Uterus (tissue), 4 donors: ENCODE measurements around the gene FAM25C. TPM values are rescaled to one million over a fixed set of nuclear protein-coding genes. Genes with fewer than 3 reads are reported as not detected.
"Not testable (repeated sequence)": the region's sequence is repeated elsewhere in the genome, so short reads cannot be mapped to it uniquely, and the experiment has no call there.

ENCODE experiments used
- DNase-seq, 2 donors: peaks; one replicate each; pipeline ENCODE4 v3.0.0-alpha.2; 2019 to 2020
- H3K27ac ChIP-seq, 2 donors: fragments of 200-600 bp; sonication (generic); 1 replicate in 1 of 2; 2 replicates in 1 of 2; pipeline ENCODE4 v1.5.1; 2016 to 2018
- H3K27me3 ChIP-seq, 2 donors: fragments of 200-600 bp; sonication (generic); one replicate each; pipeline ENCODE4 v1.5.1; 2018 to 2019; ENCODE audit warnings: control low read depth in 1 of 2
- H3K36me3 ChIP-seq, 2 donors: fragments of 200-600 bp; sonication (generic); one replicate each; pipeline ENCODE4 v1.5.1; 2019; ENCODE audit warnings: control low read depth in 1 of 2
- H3K4me1 ChIP-seq, 2 donors: fragments of 200-600 bp; sonication (generic); one replicate each; pipeline ENCODE4 v1.5.1; 2018 to 2019; ENCODE audit warnings: control low read depth in 1 of 2
- H3K4me3 ChIP-seq, 2 donors: fragments of 200-600 bp; sonication (generic); 1 replicate in 1 of 2; 2 replicates in 1 of 2; pipeline ENCODE4 v1.5.1; 2018 to 2019; ENCODE audit warnings: mild to moderate bottlenecking in 1 of 2
- H3K9me3 ChIP-seq, 2 donors: fragments of 200-600 bp; sonication (generic); one replicate each; pipeline ENCODE4 v1.5.1; 2019; ENCODE audit warnings: control low read depth in 1 of 2
- intact Hi-C: fragments of 100-400 bp; cut with DNase I; formaldehyde crosslinking; loops from one replicate; pipeline ENCODE4 v1.15.1; 2023; ENCODE audit warnings: low total_unique reads
- total RNA-seq, 4 donors: library from RNA; depleted of rRNA in 3 of 4; stranded (reverse); fragments of >200 nt in 3 of 4; gene quantifications; one replicate each; pipeline versions ENCODE4 v1.1.0 to v1.2.4, GENCODE V29; 2014 to 2023
- donor health status: DM: yes; HTN: yes; CAD: no.

FAM25C gene
- total RNA-seq: not detected

GRCh38 chr10:47999691-48000090 lies at the start of gene FAM25C:
Gene FAM25C (minus strand): TSS chr10:47999791. CDS start chr10:47999765, 26 bp downstream.
- H3K27ac ChIP-seq, H3K4me3 ChIP-seq, H3K27me3 ChIP-seq, DNase-seq, H3K36me3 ChIP-seq, intact Hi-C loops, H3K9me3 ChIP-seq, H3K4me1 ChIP-seq: not testable (repeated sequence)

DNA sequence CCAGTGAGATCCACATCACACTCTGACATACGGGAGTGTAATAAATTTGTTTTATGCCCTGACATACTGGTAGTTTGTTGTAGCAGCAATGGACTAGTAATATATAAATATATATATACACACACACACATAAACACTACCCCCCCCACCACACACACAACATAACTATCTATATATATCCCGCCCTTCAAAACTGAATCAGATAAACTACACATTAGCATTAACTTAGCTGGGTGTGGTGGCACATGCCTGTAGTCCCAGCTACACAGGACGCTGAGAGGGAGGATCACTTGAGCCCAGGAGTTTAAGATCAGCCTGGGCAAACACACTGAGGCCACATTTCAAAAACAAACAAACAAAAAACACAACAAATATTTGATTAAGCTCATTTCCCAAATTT lies 45.0 kb upstream of the FAM25C start:
- H3K27ac ChIP-seq, H3K4me1 ChIP-seq, H3K9me3 ChIP-seq, H3K36me3 ChIP-seq, H3K27me3 ChIP-seq, H3K4me3 ChIP-seq, DNase-seq, intact Hi-C loops: not testable (repeated sequence)

- DNase-seq, H3K36me3 ChIP-seq, intact Hi-C loops, H3K9me3 ChIP-seq, H3K27ac ChIP-seq, H3K27me3 ChIP-seq, H3K4me1 ChIP-seq, H3K4me3 ChIP-seq: not testable (repeated sequence)
Observed at GRCh38 chr10:48031390-48031789, 31.8 kb upstream of the FAM25C start.

GRCh38 chr10:48002306-48002705 lies 2.7 kb upstream of the FAM25C start:
- intact Hi-C loops, DNase-seq, H3K36me3 ChIP-seq: not testable (repeated sequence)

DNA sequence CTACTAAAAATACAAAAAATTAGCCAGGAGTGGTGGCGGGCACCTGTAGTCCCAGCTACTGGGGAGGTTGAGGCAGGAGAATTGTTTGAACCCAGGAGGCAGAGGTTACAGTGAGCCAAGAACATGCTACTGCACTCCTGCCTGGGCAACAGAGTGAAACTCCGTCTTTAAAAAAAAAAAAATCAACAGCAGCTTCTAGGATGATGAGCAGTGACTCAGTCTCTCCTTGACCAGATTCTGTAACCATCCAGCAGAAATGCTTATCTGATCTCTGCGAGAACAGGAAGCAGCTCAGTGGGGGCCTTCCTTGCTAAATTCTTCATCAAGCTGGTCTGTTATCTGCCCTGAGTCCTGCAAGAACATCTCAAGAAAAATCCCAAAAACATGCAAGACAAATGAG lies 5.5 kb downstream of the FAM25C start:
- H3K4me1 ChIP-seq, H3K36me3 ChIP-seq, H3K9me3 ChIP-seq, intact Hi-C loops, DNase-seq, H3K4me3 ChIP-seq, H3K27ac ChIP-seq, H3K27me3 ChIP-seq: not testable (repeated sequence)

More at GRCh38 chr10:48002306-48002705, 2.7 kb upstream of the FAM25C start:
- H3K9me3 ChIP-seq, H3K27ac ChIP-seq, H3K4me1 ChIP-seq, H3K4me3 ChIP-seq, H3K27me3 ChIP-seq: not testable (repeated sequence)

DNA sequence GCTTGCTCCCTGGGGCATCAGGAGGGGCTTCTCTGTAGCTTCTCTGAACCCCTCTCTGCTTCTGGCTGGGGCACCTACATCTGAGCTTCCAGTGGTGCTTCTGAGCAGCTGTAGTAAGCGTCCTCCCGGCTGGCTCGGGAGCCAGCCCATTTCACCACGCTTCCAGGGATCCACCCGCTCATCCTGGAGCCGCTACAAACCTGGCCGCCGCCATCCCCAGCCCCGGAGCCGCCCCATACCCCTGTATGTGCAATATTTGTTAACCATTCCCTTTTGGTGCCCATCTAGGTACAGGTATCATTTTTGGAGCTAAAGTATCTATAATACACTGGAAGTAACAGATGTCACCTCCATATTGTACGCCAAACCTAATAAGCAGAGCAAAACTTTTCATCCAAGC lies 7.0 kb downstream of the FAM25C start:
- H3K36me3 ChIP-seq, H3K4me3 ChIP-seq, H3K27ac ChIP-seq, H3K27me3 ChIP-seq, H3K9me3 ChIP-seq, intact Hi-C loops, H3K4me1 ChIP-seq, DNase-seq: not testable (repeated sequence)

DNA sequence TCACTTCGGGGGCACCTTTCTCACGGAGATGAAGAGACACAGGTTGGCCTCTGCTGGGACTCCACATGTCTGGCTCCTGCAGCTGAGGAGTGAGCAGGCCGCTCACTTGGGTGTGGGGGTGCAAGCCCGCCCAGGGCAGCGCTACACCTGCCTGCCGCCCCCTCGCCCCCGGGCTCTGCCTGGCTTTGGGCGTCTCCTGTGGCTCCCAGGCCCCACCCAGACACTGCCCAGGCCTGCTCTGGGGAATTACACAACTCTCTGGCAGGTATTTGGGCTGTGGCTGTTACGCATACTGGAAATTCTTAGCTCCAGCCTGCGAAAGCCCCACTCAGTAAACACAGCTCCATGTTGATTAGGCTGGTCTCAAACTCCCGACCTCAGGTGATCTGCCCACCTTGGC lies 7.9 kb downstream of the FAM25C start:
- intact Hi-C loops, H3K4me1 ChIP-seq, H3K9me3 ChIP-seq, H3K27ac ChIP-seq, H3K36me3 ChIP-seq, DNase-seq, H3K4me3 ChIP-seq, H3K27me3 ChIP-seq: not testable (repeated sequence)

- H3K4me3 ChIP-seq, DNase-seq, H3K27ac ChIP-seq, H3K36me3 ChIP-seq, H3K4me1 ChIP-seq, H3K9me3 ChIP-seq, intact Hi-C loops, H3K27me3 ChIP-seq: not testable (repeated sequence)
Observed at GRCh38 chr10:47990097-47990496, 9.5 kb downstream of the FAM25C start.

DNA sequence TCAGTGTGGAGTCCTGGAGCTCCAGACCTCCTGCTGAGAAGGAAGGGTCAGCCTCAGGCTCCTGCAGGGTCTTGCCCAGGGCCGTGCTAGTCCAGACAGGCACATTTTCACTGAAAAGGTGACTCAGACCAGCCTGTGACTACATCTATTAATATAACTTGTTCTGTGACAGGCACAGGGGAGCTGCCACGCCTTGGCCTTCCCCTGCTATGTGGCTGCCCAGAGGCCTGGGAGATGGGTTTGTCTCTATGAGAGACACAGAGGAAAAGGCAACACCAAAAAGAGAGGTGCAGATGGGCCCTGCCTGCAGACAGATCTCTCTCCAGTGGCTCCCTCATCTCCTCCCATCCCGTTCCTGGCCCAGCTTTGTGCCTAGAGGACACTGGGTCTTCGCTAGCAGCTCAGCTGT lies 10.0 kb downstream of the FAM25C start:
- H3K4me1 ChIP-seq, H3K27me3 ChIP-seq, H3K9me3 ChIP-seq, H3K4me3 ChIP-seq, DNase-seq, H3K27ac ChIP-seq, H3K36me3 ChIP-seq, intact Hi-C loops: not testable (repeated sequence)

GRCh38 chr10:47988718-47989541 lies 10.7 kb downstream of the FAM25C start:
- H3K4me3 ChIP-seq, H3K27me3 ChIP-seq, H3K9me3 ChIP-seq, H3K36me3 ChIP-seq, DNase-seq, intact Hi-C loops, H3K4me1 ChIP-seq, H3K27ac ChIP-seq: not testable (repeated sequence)

DNA sequence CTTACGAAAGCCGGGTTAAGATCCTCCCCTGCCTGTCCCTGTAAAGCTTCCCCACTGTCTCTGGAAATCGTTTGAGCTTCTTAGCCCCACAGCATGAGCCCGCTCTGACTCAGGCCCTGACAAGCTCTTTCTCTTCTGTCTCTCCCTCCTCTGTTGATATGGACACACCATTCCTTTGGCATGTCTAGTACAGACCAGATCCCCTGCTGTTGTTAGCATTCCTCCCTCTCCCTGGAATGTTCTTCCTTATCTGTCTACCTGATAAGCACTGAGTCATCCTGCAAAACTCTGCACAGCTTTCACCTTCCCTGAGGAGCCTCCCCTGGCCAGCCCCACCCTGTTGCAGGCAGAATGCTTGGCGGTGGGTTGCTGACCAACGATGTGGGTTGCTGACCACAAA lies 11.6 kb downstream of the FAM25C start:
- DNase-seq, intact Hi-C loops, H3K27ac ChIP-seq, H3K27me3 ChIP-seq, H3K4me3 ChIP-seq, H3K4me1 ChIP-seq, H3K36me3 ChIP-seq, H3K9me3 ChIP-seq: not testable (repeated sequence)

- DNase-seq, H3K4me3 ChIP-seq, intact Hi-C loops, H3K36me3 ChIP-seq, H3K4me1 ChIP-seq, H3K27me3 ChIP-seq, H3K27ac ChIP-seq, H3K9me3 ChIP-seq: not testable (repeated sequence)
Observed at GRCh38 chr10:47986413-47987230, 13.0 kb downstream of the FAM25C start.

DNA sequence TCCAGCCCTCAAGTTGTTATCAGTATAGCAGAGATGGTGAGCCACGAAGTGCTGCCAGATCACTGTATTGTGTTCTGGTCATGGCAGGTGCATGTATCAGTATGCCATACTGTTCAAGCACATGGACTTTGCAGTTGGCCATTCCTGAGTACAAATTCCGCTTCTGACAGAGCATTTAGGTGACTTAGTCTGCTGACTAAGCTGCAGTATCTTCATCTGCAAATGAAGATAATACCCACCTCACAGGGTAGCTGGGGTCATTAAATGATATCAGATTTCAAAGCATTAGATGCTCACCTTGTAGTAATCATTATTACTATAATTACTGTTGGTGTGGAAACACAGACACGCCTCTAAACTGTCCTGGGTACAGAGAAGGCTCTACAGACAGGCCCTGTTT lies 24.2 kb downstream of the FAM25C start:
- H3K9me3 ChIP-seq, H3K36me3 ChIP-seq, H3K4me3 ChIP-seq, DNase-seq, H3K27ac ChIP-seq, H3K4me1 ChIP-seq, H3K27me3 ChIP-seq, intact Hi-C loops: not testable (repeated sequence)
